22Rv1 (cell line): ENCODE data around the gene FOXP1.

Source experiments
- H3K27ac ChIP-seq: fragments of 450-650 bp; 2 replicates; pipeline ENCODE4 v1.5.1; 2017
- CTCF ChIP-seq: fragments of 450-650 bp; IDR thresholded peaks from 2 replicates; pipeline ENCODE4 v1.5.1; 2017; ENCODE audit warnings: mild to moderate bottlenecking
- ZFX ChIP-seq: fragments of 450-650 bp; IDR thresholded peaks from 2 replicates; pipeline ENCODE4 v1.6.1; 2017; ENCODE audit warnings: antibody characterized with exemption, borderline replicate concordance

Gene FOXP1

DNA sequence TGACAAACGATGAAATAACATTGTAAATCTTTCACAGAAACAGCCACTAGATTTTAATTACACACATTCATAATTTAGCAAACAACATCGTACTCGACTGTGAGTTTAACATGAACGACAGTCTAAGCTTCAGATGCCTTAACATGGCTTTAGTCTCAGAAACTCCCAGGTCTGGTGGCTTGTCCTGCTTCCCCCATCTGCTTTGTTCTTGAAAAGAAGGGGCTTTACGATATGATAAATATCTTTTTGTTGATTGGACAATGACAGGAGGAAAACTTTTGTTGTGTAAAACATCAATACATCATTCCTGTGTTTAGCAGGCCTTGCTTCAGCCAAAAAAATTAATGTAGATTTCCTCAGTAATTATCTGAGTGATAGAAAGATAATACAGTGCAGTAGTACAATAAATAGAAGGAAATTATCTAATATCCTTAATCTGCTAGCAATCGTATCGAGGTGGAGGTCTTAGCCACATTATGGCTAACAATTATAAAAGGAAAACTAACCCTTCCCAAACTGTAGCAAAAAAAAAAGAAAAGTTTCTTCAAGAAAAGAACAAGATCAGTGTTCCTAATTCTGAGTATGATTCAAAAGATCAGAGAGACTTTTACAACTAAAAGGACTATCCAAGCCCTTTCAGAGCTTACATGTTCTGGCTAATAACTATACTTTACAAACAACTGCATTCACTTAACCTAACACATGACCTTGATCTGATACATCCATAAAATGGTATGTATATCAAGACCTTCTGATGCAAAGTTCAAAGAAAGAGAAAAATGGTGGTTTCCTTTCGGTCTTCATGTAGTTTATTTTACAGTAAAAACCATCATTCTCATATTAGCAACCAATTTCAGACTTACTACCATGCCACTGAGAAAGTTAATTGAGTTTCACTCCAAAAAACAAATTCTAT is 535.7 kb downstream of the FOXP1 start:
- no peak for TF ChIP-seq ZFX
- TF ChIP-seq CTCF = no peak
- no peak overlapping the region for H3K27ac ChIP-seq

GRCh38 chr3:71046791-71047190 is 536.7 kb downstream of the FOXP1 start:
- TF ChIP-seq ZFX (no peak), CTCF (no peak)
- H3K27ac ChIP-seq = no peak overlapping the region

DNA sequence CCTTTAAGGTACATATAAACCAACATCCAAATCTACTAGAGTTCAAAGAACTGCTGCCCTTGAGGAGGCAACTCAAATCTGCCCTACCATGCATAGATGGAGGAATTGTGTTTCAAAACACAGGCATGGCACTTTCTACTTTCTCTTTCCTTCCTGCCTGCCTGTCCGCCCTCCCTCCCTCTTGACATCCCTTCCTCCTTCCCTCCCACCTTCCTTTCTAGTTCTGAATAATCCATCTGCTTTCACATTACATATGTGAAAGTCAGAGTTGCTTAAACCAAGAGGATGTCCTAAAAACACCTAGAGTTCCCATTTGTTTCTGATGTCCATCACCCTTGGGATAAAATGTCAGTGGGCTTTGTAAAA is 537.6 kb downstream of the FOXP1 start:
- TF ChIP-seq CTCF (no peak), ZFX (no peak)
- H3K27ac ChIP-seq = no peak overlapping the region

DNA sequence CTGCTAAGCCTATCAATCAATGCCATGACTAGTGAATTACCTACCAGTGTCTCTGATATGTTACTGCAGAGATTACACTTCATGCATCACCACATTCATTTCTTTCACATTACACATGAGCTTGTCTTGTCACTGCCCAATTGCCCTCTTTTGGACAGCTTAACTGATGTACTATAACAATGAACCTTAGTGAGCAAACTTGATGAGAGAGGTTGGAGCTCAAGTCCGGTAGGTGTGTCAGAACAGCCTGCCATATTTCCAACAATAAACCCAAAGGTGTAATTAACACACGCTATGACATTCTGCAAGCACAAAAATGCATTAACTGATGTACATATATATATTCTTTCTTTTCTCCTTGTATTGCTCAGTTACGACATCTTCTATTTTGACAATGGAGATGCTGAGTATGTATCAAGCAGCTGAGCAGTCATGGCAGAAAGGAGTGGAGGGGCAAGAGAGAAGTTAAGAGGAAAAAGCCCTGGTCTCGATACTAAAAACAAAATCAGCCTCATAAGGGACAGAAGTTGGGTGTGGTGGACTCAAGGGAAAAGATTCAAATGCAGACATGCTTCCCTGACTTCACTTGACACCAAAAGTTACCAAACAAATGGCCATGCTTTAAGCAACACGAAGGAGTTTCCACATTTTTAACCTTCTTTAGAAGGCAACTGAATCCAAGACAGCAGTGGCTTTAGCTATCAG is 538.2 kb downstream of the FOXP1 start:
- H3K27ac ChIP-seq = no peak overlapping the region
- TF ChIP-seq CTCF = no peak
- TF ChIP-seq ZFX = no peak

GRCh38 chr3:71042759-71043158 is 540.8 kb downstream of the FOXP1 start:
- no peak overlapping the region for H3K27ac ChIP-seq
- TF ChIP-seq ZFX = no peak
- TF ChIP-seq CTCF = no peak

GRCh38 chr3:71041371-71041770 is 542.2 kb downstream of the FOXP1 start:
- no peak overlapping the region for H3K27ac ChIP-seq
- TF ChIP-seq CTCF = no peak
- no peak for TF ChIP-seq ZFX

DNA sequence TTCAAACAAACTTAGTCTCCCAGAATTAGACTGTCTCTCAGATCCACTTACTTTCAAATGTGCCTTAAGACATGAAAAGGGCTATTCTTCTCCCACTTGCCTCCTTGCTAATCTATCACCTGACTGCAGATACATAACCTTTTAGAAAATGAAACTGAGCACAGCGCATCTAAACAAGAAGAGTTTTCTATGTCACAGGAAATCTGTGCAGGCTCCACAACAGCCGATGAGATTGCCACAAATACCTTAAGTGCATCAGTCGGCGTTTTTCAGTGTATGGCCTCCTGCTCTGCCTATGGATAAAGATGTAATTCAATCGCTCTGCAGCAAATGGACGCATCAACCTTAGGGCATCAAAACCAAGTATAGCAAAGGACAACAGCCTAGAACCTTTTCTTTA is 544.2 kb downstream of the FOXP1 start:
- H3K27ac ChIP-seq = no peak overlapping the region

More for the DNA sequence above, 544.2 kb downstream of the FOXP1 start:
- TF ChIP-seq CTCF (no peak), ZFX (no peak)
